Measurements from ENCODE around the gene SAMSN1. TPM values are rescaled to one million over a fixed set of nuclear protein-coding genes. Genes with fewer than 3 reads are reported as not detected.

The SAMSN1 gene
- total RNA-seq, 1 donor, result under 0.01 TPM

GRCh38 chr21:14477133-14477532 lies 69.0 kb downstream of the SAMSN1 start:
- Histone ChIP-seq H3K27ac (ENCODE audit: low read depth, low read length) (no peak overlapping the region), H3K4me3 (ENCODE audit: insufficient read depth, low read length) (no peak overlapping the region), H3K9me3 (ENCODE audit: low read depth, low read length) (peaks cover 3% of the 10 kb centered on the region), H3K36me3 (ENCODE audit: insufficient read depth, low read length) (no peaks in the 10 kb centered on the region), H3K27me3 (ENCODE audit: insufficient read depth, low read length) (no peaks in the 10 kb centered on the region), H3K79me2 (ENCODE audit: insufficient read depth, low read length) (no peaks in the 10 kb centered on the region), H4K20me1 (ENCODE audit: insufficient read depth, low read length) (no peaks in the 10 kb centered on the region), H3K4me2 (ENCODE audit: insufficient read depth, low read length) (no peak overlapping the region), H3K4me1 (ENCODE audit: insufficient read depth, low read length) (no peaks in the 10 kb centered on the region), H2AFZ (ENCODE audit: low read length) (no peak overlapping the region)
- DNase-seq (ENCODE audit: insufficient read length, low spot score, missing footprints), result no peak
- TF ChIP-seq CTCF (IDR thresholded peaks at IDR 0.05; ENCODE audit: extremely low read depth, low read depth, low read length), result no peak

- no peak overlapping the region for H2AFZ ChIP-seq (ENCODE audit: low read length)
- TF ChIP-seq CTCF (IDR thresholded peaks at IDR 0.05; ENCODE audit: extremely low read depth, low read depth, low read length), result no peak
Measured at GRCh38 chr21:14474995-14475394, 71.1 kb downstream of the SAMSN1 start.

GRCh38 chr21:14469641-14470040 lies 76.5 kb downstream of the SAMSN1 start:
- TF ChIP-seq CTCF (IDR thresholded peaks at IDR 0.05; ENCODE audit: extremely low read depth, low read depth, low read length), result no peak
- Histone ChIP-seq H3K27ac (ENCODE audit: low read depth, low read length) (no peak overlapping the region), H4K20me1 (ENCODE audit: insufficient read depth, low read length) (no peaks in the 10 kb centered on the region), H3K79me2 (ENCODE audit: insufficient read depth, low read length) (no peaks in the 10 kb centered on the region), H3K4me1 (ENCODE audit: insufficient read depth, low read length) (no peaks in the 10 kb centered on the region), H3K4me2 (ENCODE audit: insufficient read depth, low read length) (no peak overlapping the region), H2AFZ (ENCODE audit: low read length) (no peak overlapping the region), H3K36me3 (ENCODE audit: insufficient read depth, low read length) (no peaks in the 10 kb centered on the region), H3K9me3 (ENCODE audit: low read depth, low read length) (no peaks in the 10 kb centered on the region), H3K4me3 (ENCODE audit: insufficient read depth, low read length) (no peak overlapping the region), H3K27me3 (ENCODE audit: insufficient read depth, low read length) (no peaks in the 10 kb centered on the region)
- no peak for DNase-seq (ENCODE audit: insufficient read length, low spot score, missing footprints)

More at GRCh38 chr21:14474995-14475394, 71.1 kb downstream of the SAMSN1 start:
- no peaks in the 10 kb centered on the region for H3K9me3 ChIP-seq (ENCODE audit: low read depth, low read length)
- H3K4me3 ChIP-seq (ENCODE audit: insufficient read depth, low read length), result no peak overlapping the region
- H3K4me2 ChIP-seq (ENCODE audit: insufficient read depth, low read length), result no peak overlapping the region
- no peaks in the 10 kb centered on the region for H3K27me3 ChIP-seq (ENCODE audit: insufficient read depth, low read length)
- H3K36me3 ChIP-seq (ENCODE audit: insufficient read depth, low read length), result no peaks in the 10 kb centered on the region
- no peak overlapping the region for H3K27ac ChIP-seq (ENCODE audit: low read depth, low read length)
- no peaks in the 10 kb centered on the region for H3K79me2 ChIP-seq (ENCODE audit: insufficient read depth, low read length)
- DNase-seq (ENCODE audit: insufficient read length, low spot score, missing footprints), result no peak
- H4K20me1 ChIP-seq (ENCODE audit: insufficient read depth, low read length), result no peaks in the 10 kb centered on the region
- H3K4me1 ChIP-seq (ENCODE audit: insufficient read depth, low read length), result no peaks in the 10 kb centered on the region

- H3K27me3 ChIP-seq (ENCODE audit: insufficient read depth, low read length), result no peaks in the 10 kb centered on the region
- H3K4me2 ChIP-seq (ENCODE audit: insufficient read depth, low read length), result no peak overlapping the region
- no peak overlapping the region for H2AFZ ChIP-seq (ENCODE audit: low read length)
- H4K20me1 ChIP-seq (ENCODE audit: insufficient read depth, low read length), result no peaks in the 10 kb centered on the region
- H3K4me3 ChIP-seq (ENCODE audit: insufficient read depth, low read length), result no peak overlapping the region
- no peaks in the 10 kb centered on the region for H3K36me3 ChIP-seq (ENCODE audit: insufficient read depth, low read length)
- H3K9me3 ChIP-seq (ENCODE audit: low read depth, low read length), result no peaks in the 10 kb centered on the region
- DNase-seq (ENCODE audit: insufficient read length, low spot score, missing footprints), result no peak
- no peaks in the 10 kb centered on the region for H3K4me1 ChIP-seq (ENCODE audit: insufficient read depth, low read length)
- no peaks in the 10 kb centered on the region for H3K79me2 ChIP-seq (ENCODE audit: insufficient read depth, low read length)
- no peak overlapping the region for H3K27ac ChIP-seq (ENCODE audit: low read depth, low read length)
- no peak for TF ChIP-seq CTCF (IDR thresholded peaks at IDR 0.05; ENCODE audit: extremely low read depth, low read depth, low read length)
Measured at GRCh38 chr21:14466715-14467114, 79.4 kb downstream of the SAMSN1 start.

All from osteoblast (primary cell).